Measurements from ENCODE around the gene SKAP1. TPM values are rescaled to one million over a fixed set of nuclear protein-coding genes. Genes with fewer than 3 reads are reported as not detected.

SKAP1 gene
- total RNA-seq, 1 donor from 2014 or later: 25.3 TPM

DNA sequence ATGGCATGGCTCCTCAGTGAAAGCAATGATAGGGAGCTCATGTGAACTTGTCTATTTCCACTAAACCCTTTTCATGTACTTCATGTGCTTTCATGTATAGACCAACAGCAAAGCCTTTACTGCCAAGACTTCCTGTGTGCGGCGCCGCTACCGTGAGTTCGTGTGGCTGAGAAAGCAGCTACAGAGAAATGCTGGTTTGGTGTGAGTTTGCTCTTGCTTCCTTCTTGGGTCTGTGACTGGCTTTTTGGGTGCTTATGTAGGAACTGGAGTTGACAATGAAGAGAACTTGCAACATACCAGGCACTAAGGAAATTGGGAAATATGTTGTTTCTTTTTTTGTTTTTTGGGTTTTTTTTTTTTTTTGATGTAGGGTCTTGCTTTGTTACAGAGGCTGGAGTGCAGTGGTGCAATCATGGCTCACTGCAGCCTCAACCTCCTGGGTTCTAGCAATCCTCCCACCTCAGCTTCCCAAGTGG is 316.8 kb downstream of the SKAP1 start:
- TF ChIP-seq, protein P1, sequence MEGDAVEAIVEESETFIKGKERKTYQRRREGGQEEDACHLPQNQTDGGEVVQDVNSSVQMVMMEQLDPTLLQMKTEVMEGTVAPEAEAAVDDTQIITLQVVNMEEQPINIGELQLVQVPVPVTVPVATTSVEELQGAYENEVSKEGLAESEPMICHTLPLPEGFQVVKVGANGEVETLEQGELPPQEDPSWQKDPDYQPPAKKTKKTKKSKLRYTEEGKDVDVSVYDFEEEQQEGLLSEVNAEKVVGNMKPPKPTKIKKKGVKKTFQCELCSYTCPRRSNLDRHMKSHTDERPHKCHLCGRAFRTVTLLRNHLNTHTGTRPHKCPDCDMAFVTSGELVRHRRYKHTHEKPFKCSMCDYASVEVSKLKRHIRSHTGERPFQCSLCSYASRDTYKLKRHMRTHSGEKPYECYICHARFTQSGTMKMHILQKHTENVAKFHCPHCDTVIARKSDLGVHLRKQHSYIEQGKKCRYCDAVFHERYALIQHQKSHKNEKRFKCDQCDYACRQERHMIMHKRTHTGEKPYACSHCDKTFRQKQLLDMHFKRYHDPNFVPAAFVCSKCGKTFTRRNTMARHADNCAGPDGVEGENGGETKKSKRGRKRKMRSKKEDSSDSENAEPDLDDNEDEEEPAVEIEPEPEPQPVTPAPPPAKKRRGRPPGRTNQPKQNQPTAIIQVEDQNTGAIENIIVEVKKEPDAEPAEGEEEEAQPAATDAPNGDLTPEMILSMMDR (IDR thresholded peaks at IDR 0.05): no peak
- intact Hi-C loops (cut with micrococcal nuclease): no loop called here
- ChIA-PET POLR2A (interaction anchor here (0.6 to 3.5 kb wide), 12 partner anchors 10 to 895 kb away, joined by 3 to 83 read pairs (median 12); partner anchors contain the start of genes CBX1, CDK5RAP3, HOXB4 and NFE2L1), CTCF (interaction anchor here (0.7 to 3.5 kb wide), 9 partner anchors 11 to 88 kb away, joined by 3 to 31 read pairs (median 9); partner anchors contain the start of genes CBX1 and NFE2L1)
- Mint-ChIP-seq H3K4me3 (peak overlapping the region; percentile 99), H3K27me3 (no peaks in the 10 kb centered on the region), H3K36me3 (ENCODE audit: low read depth) (peaks cover 56% of the 10 kb centered on the region), H3K9me3 (no peaks in the 10 kb centered on the region), H3K4me1 (peaks cover 58% of the 10 kb centered on the region), H3K27ac (peak overlapping the region; percentile 99)
- ATAC-seq (ENCODE audit: low read depth) (no peak), DNase-seq (peak; percentile 30)

DNA sequence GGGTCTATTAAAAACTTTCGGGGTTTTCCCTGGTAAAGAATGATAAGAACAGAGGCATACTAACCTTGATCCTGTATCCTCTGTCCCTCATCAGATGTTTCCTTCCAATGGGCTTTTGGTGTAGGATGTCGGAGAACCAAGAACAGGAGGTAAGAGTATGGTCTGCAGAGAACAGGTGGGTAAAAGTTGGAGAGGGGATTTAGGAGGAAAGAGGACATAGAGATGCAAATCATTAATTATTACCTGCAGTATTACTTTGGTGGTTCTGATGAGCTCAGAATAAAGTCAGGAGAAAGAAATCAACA is 318.1 kb downstream of the SKAP1 start:
- intact Hi-C loops (cut with micrococcal nuclease): loop anchor here (1.0 kb wide), 3 partner anchors 11 to 64 kb away; partner anchors contain the start of genes CBX1 and NFE2L1
- peaks cover 68% of the 10 kb centered on the region for H3K4me1 Mint-ChIP-seq
- POLR2A ChIA-PET: interaction anchor here (0.5 to 3.5 kb wide), 27 partner anchors 10 to 1242 kb away, joined by 3 to 83 read pairs (median 6); partner anchors contain the start of genes ATP5MC1, CBX1, CDK5RAP3 and NFE2L1

DNA sequence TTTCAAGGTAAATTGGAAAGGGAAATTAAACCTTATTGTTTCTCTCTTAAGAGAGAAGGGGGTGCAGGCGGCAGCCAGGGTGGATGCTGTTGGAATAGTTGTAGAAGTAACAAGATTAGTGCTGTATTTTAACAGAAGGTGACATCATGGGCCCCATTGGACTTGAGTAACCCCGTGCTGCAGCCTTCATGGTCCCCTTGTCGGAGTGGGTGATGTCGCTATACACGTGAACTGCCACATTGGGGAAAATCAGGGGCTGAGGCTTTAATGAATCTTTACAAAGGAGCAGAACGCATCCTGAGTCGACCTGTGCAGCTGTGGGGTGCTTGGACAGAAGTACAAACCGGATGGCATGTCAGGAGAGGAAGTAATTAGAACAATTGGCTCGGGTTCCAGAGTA is 319.3 kb downstream of the SKAP1 start:
- H3K9me3 Mint-ChIP-seq: no peaks in the 10 kb centered on the region
- intact Hi-C loops (cut with micrococcal nuclease): loop anchor here (1.0 kb wide), 3 partner anchors 9 to 62 kb away; partner anchors contain the start of genes CBX1 and NFE2L1
- DNase-seq: no peak
- CTCF ChIA-PET: interaction anchor here (1.6 to 3.5 kb wide), 5 partner anchors 9 to 30 kb away, joined by 6 to 31 read pairs (median 13); no protein-coding TSS in a partner anchor
- peaks cover 46% of the 10 kb centered on the region for H3K36me3 Mint-ChIP-seq (ENCODE audit: low read depth)
- H3K4me1 Mint-ChIP-seq: peaks cover 74% of the 10 kb centered on the region
- H3K4me3 Mint-ChIP-seq: peak overlapping the region; percentile 99
- H3K27ac Mint-ChIP-seq: peak overlapping the region; percentile 99
- POLR2A ChIA-PET: interaction anchor here (0.6 to 3.5 kb wide), 9 partner anchors 9 to 215 kb away, joined by 3 to 83 read pairs (median 4); partner anchors contain the start of genes CBX1, NFE2L1, PNPO and SP2
- H3K27me3 Mint-ChIP-seq: no peaks in the 10 kb centered on the region
- ATAC-seq (ENCODE audit: low read depth): no peak
- TF ChIP-seq, protein P1 (IDR thresholded peaks at IDR 0.05): no peak

More for the DNA sequence above, 318.1 kb downstream of the SKAP1 start:
- H3K27me3 Mint-ChIP-seq: no peaks in the 10 kb centered on the region
- no peaks in the 10 kb centered on the region for H3K9me3 Mint-ChIP-seq
- peak overlapping the region; percentile 99 for H3K4me3 Mint-ChIP-seq
- ATAC-seq (ENCODE audit: low read depth) (no peak), DNase-seq (no peak)
- CTCF ChIA-PET: interaction anchor here (0.6 to 3.5 kb wide), 11 partner anchors 10 to 85 kb away, joined by 3 to 31 read pairs (median 8); partner anchors contain the start of gene CBX1
- TF ChIP-seq, protein P1 (IDR thresholded peaks at IDR 0.05): no peak
- H3K27ac Mint-ChIP-seq: peak overlapping the region; percentile 99
- H3K36me3 Mint-ChIP-seq (ENCODE audit: low read depth): peaks cover 55% of the 10 kb centered on the region

DNA sequence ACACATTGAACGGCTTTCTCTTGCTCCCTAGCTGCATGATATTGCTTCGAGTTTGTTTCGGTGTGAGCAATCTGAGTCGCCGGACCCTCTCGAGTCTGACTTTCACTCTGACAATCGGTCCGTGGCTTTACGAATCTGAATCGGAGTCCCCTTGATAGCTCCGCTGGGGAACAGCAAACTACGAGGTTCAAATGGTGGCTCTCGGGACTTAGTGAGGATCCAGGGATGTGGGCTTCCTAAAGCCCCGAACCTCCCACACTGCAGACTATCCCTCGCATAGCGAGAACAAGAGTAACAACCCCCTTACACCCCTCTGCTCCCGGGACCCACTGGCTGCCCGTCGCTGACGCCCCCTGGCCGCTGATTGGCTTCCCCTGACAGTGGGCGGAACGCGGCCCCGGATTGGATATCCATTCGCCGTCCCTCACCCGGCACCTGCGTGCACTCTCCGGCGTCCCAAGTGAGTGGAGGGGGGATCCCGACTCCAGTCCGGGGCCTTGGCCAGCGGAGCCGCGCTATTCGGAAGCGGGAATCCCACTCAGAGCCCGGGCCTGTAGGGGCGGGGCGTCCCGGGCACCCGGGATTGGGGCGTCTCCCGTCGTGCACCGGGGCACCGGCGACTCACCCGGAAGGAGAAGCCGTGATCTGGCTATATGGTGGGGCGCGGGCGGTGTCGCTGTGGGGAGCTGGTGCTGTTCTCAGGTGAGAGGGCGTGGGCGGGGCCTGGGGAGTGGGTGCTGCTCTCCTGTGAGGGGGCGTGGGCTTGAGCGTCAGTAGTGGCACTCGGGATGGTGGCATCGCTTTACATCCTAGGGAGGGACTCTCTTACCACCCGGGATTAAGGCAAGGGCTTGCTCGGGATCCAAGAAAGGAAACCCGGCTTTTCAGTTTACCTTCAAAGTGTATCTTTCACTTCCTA is 322.6 kb downstream of the SKAP1 start, which contains the start of gene SNX11:
TSS of gene SNX11 (plus strand) at position 630 of the 919 bp plus-strand sequence. CDS start 4,278 bp downstream, outside the sequence.
- peak within 1 kb of the TSS; percentile 99 for H3K4me3 Mint-ChIP-seq
- POLR2A ChIA-PET: interaction anchor here (0.5 to 3.3 kb wide), 19 partner anchors 9 to 1085 kb away, joined by 3 to 36 read pairs (median 4); partner anchors contain the start of genes CDK5RAP3, KPNB1, NFE2L1 and PNPO
- peak; percentile 89 for DNase-seq

More for the DNA sequence above, 322.6 kb downstream of the SKAP1 start, which contains the start of gene SNX11:
- Mint-ChIP-seq H3K36me3 (ENCODE audit: low read depth) (peaks cover 25% of the 10 kb centered on the region), H3K9me3 (peaks cover 4% of the 10 kb centered on the region), H3K4me1 (peaks cover 69% of the 10 kb centered on the region), H3K27ac (peak within 1 kb of the TSS; percentile 97), H3K27me3 (no peaks in the 10 kb centered on the region)
- CTCF ChIA-PET: interaction anchor here (0.9 to 3.8 kb wide), 7 partner anchors 8 to 82 kb away, joined by 3 to 20 read pairs (median 4); no protein-coding TSS in a partner anchor
- peak; percentile 71 for ATAC-seq (ENCODE audit: low read depth)
- TF ChIP-seq, protein P1 (IDR thresholded peaks at IDR 0.05): no peak
- intact Hi-C loops (cut with micrococcal nuclease): loop anchor here (5.0 to 10.0 kb wide), 2 partner anchors 463 to 1915 kb away; partner anchors contain the start of genes KANSL1 and KPNB1
